ENCODE data around the gene SELENOW. TPM values are rescaled to one million over a fixed set of nuclear protein-coding genes. Genes with fewer than 3 reads are reported as not detected.

SELENOW gene
- total and polyA plus RNA-seq, 2 of the 8 experiments (the other 6 are each of a cell fraction or from before 2014, with no cell fraction given) = 371 to 588 TPM

GRCh38 chr19:47780215-47780551 is 1.7 kb downstream of the SELENOW start (continued):
- TF ChIP-seq ATF2 (IDR thresholded peaks at IDR 0.05; ENCODE audit: low read length) (no peak), RFX5 (IDR thresholded peaks at IDR 0.05; ENCODE audit: borderline replicate concordance, low read depth, low read length) (no peak), TAF1 (IDR thresholded peaks at IDR 0.05; ENCODE audit: low read depth, low read length) (no peak)

All from H1 (cell line).